HPDE6-E6E7 (cell line): ENCODE results near the gene CXCL17.
A peak's percentile ranks its signal among the peaks of the same experiment; 100 is the strongest.
"Not testable (repeated sequence)": the region's sequence is repeated elsewhere in the genome, so short reads cannot be mapped to it uniquely, and the experiment has no call there.

ENCODE experiments used
- DNase-seq: peaks from one replicate; pipeline ENCODE4 v3.0.0; 2011; ENCODE audit warnings: missing footprints; ENCODE audit errors: extremely low spot score

CXCL17 gene

DNA sequence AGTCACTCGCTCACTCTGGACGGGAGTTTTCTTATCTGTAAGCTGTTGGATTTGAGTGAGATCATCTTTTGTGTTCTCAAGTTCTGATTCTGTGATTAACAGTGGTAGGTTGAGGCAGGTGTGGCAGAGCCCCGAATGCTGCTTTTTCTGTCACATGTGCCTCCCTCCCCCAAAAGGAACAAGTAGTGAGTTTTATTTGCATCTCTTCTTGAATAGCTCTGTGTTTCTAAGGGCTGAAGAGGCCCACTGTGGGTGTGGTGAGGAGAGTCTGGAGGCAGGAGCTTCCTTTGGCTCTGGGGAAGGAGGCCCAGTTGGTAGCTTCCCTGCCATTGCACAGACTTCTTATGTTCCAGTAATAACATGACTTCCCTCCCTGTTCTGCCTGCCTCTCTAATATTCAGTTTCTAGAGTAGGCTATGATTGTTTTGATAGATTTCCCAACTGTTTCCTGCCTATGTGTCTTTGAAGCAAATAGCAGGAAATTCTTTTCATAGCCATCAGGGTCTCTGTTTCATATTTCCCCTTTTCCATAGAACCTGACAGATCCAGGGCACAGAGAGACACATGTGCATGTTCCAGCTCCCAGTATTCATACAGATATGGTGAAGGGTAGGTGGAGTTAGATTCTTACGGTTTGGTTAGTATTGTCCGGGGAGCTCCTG, 23.9 kb upstream of the CXCL17 start:
- no peak for DNase-seq

DNA sequence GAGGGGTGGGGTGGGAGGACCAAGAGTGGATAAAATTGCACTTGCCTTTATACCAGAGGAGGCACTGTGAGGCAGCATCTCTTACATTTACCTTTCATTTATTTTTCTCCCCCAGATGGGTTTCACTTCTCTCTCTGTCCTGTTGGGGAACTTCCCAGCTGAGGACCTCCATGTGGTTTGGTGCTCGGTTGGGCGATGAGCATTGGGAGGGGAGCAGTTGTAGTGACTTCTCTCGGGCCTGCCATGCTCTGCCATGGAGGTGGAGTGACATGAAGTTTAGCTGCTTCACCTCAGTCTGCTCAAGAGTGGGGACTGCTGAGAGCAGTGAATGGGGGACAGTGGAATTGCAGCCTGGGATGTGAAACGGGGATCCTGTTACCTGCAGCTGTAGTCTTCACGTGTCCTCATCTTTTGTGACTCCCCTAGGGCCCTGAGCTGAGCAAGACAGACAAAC, 23.1 kb upstream of the CXCL17 start:
- DNase-seq: no peak

DNA sequence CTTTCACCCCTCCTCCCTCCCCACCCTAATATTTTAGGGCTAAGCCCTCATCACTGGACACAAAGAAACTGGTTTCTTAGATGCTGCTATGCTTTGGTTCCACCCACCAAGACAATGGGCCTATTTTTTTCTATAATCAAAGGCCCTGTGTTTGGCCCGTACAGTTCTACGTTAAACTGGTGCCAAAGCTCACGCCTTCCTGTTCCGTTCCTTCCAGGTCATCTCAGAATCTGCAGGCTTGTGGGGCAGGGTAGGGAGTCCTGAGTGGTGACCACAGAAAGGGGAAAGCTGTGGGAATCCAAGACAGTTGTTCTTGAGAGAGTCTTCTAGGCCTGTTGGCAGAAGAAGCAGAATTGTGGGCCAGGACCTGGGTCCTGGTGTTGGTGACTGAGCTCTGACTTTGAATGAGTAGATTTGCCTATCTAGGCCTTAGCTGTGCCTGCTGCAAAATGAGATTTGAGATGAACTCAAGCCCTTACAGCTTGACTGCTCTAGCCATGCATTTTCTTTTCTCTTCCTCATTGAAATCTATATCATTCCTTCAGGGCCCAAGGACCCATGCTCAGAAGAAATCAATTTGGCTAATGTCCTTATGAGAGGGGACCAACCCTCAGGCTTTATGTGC, 19.1 kb upstream of the CXCL17 start:
- DNase-seq: no peak

DNA sequence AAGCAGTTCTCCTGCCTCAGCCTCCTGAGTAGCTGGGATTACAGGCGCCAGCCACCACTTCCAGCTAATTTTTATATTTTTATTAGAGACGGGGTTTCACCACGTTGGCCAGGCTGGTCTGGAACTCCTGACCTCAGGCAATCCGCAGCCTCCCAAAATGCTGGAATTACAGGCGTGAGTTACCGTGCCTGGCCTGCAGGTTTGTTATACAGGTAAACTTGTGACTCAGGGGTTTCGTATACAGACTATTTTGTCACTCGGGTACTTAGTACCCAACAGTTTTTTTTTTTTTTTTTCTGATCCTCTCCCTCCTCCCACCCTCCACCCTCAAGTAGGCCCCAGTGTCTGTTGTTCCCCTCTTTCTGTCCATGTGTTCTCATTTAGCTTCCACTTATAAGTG, 18.5 kb upstream of the CXCL17 start:
- not testable (repeated sequence) for DNase-seq

DNA sequence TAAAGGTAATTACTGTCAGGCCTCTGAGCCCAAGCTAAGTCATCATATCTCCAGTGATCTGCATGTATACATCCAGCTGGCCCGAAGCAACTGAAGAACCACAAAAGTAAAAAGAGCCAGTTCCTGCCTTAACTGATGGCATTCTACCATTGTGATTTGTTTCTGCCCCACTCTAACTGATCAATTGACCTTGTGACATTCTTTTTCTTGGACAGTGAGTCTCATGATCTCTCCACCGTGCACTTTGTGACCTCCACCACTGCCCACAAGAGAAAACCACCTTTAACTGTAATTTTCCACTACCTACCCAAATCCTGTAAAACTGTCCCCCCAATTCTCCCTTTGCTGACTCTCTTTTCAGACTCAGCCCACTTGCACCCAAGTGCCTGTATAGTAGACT, 17.2 kb upstream of the CXCL17 start:
- DNase-seq: no peak

DNA sequence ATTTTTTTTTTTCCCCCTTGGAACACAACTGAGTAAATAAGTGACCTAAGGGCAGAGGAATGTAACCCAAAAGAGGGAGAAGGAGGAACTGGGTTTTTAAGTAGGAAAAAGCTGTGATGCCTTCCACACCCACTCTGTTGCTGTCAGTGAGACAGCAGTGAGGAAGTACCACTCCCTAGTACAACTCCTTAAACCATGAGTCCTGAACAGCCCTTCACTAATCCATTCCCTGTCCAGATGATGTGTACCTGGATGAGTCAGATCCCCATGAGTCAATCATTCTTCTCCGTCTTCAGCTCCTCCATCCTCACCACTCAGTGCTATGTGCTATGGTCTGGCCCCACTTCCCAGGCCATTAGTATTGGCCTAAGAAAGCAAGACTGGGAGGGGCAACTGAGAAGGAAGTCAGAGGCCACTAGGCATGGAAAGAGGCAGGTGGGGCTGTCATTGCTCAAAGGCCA, 12.9 kb upstream of the CXCL17 start:
- peak; percentile 92 for DNase-seq

DNA sequence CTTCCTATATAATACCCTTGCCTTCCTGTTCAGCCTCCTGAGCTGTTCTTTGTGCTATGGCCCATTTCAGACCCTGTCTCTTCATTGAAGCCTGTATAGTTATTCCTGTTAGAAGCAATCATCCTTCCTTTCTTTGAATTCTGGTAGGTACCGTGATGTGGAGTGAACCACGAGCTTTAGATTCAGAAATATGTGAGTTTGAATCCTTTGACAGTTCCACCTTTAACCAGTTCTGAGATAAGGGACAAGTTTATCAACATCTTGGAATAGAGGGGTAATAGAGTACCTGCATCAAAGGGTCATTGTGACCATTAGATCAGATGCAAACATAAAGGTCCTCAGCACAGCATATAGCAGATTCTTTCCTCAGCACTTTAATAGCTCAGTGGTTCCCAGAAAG, 12.3 kb upstream of the CXCL17 start:
- no peak for DNase-seq

DNA sequence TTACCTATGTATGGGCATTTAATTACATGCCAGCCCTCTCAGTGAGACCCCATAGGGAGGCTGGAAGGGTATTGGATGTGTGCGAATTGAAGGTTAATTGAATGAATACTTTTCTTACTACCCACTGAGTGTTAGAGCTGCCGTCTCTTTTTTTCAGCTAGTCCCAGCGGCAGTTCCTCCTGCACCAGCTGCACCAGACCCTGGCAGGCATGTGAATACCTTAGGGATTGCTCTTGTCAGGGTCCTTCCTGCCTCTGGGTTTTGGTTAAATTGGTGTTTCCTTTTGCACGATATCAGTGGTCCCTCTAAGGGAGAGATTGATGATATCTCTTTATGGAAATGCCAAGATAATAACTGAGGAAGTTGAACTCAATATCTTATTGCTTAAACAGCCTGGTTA, 9.8 kb upstream of the CXCL17 start:
- no peak for DNase-seq

DNA sequence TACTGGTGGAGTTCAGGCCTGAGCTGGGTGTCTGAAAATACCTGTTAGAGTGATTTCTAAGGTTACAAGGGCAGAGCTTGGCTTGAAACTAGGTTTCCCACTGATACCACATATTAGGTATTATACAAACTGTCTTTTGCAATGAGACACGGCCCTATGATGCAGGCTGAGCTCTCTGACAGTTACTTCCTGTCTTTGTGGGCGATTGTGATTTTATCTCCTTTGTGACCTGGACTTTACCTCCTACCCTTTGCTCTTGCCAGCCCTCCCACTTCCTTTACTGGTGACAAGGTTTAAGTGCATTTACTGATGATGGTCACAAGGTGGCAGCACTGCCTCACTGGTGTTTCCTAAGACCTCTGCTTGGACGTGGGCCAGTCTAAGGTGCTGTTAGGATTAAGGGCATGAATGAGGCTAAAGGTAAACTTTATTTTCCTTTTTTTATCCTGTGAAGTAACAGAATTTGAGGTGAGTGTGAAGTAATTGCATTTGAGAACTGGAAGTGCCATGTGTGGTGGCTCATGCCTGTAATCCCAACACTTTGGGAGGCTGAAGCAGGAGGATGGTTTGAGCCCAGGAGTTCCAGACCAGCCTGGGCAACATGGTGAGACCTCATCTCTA, 7.7 kb upstream of the CXCL17 start:
- DNase-seq: peak; percentile 82

DNA sequence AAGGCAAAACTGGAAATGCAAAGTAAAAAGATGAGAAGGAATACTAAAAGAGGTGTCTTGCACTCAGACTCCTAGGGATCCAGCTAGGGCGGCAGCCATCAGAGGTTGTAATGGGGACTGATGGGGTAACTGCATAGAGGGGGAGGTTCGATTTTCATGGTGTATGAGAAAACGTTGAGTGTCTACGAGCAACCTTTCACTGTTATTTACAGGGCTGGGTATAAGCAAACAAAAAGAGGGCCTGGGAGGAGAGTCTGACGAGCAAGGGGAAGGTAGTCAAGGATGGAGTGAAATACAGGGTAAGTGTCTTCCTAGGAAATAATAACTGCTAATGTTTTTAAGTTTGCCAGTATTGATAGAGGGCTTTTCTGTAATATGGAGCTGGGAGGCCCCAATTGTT, 5.6 kb upstream of the CXCL17 start:
- DNase-seq: not testable (repeated sequence)

DNA sequence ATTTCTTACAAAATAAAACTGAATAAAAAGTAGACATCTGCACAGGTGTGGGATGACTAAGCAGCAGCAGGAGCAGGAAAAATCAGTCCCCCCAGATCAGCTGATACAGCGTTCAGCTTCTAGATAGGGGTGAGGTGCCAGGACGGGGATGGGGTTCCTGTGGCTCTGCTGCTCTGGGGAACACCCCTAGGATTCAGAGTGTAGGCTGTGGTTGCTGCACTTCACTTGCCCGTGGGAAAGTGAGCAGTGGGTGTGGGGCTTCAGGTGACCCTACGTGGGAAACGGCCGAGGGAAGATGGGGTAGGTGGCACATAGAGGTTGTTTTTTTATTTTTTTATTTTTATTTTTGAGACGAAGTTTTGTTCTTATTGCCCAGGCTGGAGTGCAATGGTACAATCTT, 3.2 kb upstream of the CXCL17 start:
- no peak for DNase-seq

DNA sequence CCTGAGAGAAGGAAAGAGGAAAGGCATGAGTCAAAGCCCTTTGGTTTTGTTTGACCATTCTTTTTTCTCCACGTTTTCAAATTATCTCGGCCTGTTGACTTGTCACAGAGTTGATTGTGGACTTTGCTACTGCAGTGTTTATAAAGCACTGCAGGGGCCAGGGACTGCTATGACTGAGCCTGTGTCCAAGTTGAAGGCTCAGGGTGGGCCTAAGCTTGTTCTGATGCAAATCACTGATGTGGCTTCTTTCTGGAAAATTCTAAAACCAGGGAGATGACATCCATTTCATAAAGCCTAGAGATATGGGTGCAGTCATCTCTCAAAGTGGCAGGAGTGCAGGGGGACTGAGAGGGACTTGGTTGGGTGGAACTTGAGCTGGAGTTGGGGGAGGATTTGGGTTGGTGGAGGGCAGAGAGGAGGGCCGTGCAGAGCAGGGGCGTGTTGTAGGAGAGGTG, 1.2 kb upstream of the CXCL17 start:
- no peak for DNase-seq

DNA sequence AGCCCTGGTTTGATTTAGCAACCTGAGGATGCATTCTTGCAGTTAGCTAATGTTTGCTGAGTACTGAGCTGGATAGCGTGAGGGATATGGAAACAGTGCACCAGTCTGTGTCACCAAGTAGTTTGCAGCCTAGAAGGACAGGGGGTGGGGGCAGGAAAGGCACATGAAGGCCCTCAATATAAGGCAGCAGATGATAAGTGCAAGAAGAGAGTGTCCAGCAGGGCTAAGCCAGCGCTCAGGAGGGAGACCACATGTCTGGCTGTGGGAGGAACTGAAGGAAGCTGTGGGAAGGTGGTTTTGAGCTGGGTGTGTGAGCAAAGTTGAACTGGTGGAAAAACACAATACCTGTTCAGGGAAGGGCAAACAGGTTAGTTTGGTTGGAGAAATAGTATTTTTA, 1.7 kb downstream of the CXCL17 start:
- DNase-seq: no peak

DNA sequence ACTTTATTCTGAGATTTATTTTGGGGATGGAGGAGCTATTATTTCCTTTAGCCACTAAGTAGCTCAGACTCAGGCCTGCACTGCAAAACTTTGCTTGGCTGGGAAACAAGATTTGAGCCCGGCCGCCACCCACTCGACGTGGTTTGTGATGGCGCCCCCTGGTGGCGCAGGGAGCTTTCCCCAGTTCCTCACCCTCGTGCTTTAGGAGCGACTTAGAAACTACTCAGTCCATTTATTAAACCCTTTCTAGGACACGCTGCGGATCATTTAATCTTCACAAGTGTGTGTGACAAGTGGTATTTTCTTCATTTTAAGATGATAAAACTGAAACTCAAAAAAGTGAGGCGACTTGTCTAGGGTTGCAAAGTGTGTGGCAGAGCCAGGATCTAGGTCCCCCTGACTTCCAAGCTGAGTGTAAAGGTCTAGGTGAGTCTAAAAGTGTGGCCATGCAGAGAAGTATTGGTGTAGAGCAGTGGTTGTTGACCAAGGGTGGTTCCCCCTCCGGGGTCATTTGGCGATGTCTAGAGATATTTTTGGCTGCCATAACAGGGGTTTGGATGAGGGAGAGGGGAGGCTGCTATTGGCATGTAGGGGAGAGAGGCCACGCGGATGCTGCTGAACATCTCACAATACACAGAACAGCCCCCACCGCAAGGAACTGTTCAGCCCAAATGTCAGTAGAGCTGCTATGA, 2.2 kb downstream of the CXCL17 start:
- DNase-seq: peak; percentile 49

DNA sequence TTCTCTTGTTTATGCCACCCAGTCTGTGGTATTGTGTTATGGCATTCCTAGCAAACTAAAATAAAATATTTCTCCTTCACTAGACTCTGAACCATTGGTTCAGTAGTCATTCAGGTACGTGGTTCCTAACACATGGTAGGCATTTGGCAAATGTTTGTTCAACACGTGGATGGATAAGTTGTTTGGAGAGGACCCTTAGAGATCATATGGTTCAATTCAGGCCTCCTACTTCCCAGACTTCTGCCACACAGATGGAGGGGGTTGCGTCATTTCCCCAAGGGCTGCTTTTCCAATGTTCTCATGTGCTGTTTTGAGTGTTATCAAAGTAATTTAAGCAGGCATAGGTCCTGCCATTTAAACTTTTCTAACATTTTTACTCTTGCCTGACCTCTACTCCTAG, 6.7 kb downstream of the CXCL17 start:
- DNase-seq: no peak

DNA sequence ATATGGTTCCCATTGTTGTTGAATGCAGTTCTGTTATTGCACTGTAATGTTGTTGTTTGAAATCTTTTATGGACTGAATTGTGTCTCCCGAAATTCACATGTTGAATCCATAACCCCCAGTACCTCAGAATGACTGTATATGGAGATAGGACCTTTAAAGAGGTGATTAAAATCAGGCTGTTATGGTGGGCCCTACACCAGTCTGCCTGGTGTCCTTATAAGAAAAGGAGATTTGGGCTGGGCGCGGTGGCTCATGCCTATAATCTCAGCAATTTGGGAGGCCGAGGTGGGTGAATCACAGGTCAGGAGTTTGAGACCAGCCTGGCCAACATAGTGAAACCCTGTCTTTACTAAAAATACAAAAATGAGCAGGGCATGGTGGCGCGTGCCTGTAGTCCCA, 7.4 kb downstream of the CXCL17 start:
- DNase-seq: no peak

DNA sequence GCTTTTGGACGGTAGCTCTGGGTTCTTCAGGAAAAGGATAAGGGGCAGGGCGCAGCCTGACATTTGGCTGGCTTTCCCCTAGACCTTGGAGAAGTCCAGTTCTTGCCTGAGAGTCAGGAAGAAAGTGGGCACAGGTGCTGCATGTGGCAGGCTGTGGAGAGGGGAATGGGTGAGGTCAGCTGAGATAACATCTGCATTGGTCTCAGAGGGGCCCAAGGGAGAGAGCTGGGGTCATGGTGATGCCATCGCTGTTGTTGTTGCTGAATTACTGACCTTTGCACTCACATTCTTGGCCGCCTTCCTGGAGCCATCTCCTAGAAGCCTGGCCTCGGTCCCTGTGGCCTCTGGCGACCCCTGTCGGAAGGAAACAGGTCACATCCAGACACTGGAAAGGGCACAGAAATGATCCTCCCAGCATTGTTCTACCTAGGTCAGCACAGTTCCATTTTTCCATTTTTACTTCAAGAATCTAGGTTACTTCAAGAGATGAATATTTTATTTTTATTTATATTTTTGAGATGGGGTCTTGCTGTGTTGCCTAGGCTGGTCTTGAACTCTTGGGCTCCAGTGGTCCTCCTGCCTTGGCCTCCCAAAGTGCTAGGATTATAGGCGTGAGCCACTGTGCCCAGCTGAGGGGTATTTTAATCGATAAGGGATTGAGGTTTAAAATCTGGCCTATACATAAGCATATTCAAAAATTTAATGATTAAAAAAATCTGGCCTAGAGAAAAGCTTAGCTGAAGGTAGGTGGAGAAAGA, 9.1 kb downstream of the CXCL17 start:
- peak; percentile 41 for DNase-seq

DNA sequence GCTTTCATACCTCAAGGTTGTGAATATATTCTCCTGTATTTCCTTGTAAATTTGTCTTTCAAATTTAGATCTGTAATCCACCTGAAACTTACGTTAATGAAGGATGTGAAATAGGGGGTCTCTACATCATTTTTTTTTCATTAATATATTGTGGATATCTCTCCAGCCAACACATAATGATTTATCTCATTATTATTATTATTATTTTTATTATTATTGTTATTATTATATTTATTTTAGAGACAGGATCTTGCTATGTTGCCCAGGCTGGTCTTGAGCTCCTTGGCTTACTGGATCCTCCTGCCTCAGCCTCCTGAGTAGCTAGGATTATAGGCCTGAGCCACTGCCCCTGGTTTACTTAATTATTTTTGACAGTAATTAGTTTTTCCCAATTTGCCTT, 11.3 kb downstream of the CXCL17 start:
- DNase-seq: no peak

DNA sequence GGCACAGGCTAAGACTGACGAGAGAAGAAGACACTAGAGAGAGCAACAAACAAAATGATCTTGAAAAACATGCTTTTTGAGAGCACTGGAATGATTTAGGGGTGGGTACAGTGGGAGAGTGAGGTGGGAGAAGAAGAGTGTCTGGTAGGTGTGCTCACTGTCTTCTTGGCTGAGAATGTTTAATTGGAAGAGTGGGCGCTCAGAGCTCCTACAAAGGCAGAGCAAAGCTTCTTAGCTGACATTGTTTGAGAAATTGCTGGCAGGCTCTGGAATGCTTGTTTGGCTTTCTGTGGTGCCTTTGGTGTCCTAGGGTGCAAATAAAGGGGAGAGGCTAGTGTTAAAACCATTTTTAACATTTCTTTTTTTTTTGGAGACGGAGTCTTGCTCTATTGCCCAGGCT, 14.1 kb downstream of the CXCL17 start:
- DNase-seq: no peak

DNA sequence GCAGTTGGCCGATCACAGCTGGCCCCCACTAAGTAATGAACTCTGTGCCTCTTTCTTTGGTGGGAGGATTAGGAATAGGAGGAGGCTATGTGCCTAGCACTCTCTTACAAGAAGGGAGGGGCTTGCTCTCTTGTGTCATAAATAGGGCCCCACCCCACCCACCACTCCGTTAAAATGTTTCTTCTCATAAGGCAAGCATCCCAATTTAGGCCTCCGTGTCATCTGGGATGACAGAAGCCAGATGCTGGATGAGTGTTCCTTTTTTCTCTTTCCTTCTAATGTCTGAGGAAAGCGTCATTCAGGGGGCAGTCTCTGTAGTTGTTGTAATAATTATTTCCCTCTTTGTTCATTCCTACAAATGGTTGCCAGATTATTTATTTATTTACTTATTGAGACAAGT, 15.4 kb downstream of the CXCL17 start, which contains the start of gene LIPE:
LIPE (minus strand) TSS at position 76 of the 400 bp plus-strand sequence. CDS start 239 bp downstream, outside the sequence.
- DNase-seq: no peak

DNA sequence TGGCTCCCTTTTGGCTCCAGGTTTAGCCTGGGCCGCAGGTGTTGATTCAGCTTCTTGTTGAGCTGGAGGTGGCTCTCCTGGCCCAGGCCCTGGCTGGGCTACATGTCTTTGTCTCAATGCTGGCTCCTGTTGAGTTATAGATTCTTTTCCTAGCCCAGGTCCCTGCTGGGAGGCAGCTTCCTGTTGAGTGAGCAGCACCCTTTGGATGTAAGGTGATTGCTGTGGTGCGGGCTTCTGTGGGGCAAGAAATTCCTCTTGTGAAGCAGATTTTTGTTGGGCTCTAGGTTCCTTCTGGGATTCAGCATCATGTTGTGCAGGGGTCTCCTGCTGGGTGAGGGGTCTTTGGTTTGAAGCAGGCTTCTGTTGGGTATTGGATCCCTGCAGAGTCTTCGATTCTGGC, 16.1 kb downstream of the CXCL17 start:
- DNase-seq: no peak

DNA sequence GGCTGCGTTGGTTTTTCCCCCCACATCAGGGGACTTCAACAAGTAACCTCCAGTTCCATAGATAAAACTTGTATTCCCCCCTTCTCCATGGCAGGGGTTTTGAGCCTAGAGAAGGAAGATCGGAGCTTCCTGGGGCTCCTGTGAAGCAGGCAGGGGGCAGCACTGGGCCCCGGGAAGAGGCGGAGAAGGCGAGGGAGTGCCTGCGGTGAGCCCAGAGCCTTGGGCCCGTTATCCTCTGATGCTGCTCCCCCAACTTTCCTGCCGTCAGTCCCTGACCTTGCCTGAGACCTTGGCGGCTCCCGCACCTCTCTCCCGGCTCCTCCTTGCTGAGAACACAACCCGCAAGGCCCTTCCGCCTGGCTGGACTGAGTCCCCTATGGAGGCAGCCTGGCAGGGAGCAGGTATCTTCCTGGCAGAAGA, 18.0 kb downstream of the CXCL17 start:
- DNase-seq: no peak
